H1 (cell line): ENCODE results near the gene HSD17B4. TPM values are rescaled to one million over a fixed set of nuclear protein-coding genes. Genes with fewer than 3 reads are reported as not detected.
A peak's percentile ranks its signal among the peaks of the same experiment; 100 is the strongest.

Experiments
- CTCF ChIA-PET: fragments of 300-600 bp; sonication (Branson Sonifier 250); formaldehyde crosslinking; loops from one replicate; lab custom pipeline; 2021; ENCODE audit not compliant: partially characterized antibody; lab: Charles Lee
- POLR2A ChIA-PET: fragments of 300-600 bp; sonication (Branson Sonifier 250); formaldehyde crosslinking; loops from one replicate; lab custom pipeline; 2021; ENCODE audit warnings: inconsistent platforms; ENCODE audit not compliant: partially characterized antibody; lab: Charles Lee
- DNase-seq, 2 experiments: peaks; one replicate each; pipeline versions ENCODE4 v3.0.0 to v3.0.0-alpha.2; 2010 to 2022; ENCODE audit warnings: low spot score in 2 of 2, low read depth in 1 of 2, mixed read lengths in 1 of 2
- FAIRE-seq: peaks from 2 replicates; lab custom pipeline; 2011; peaks lifted over from hg19 to GRCh38; lab: Jason Lieb, UNC
- H2AFZ ChIP-seq: 2 replicates; pipeline ENCODE4 v1.8.1; 2012; ENCODE audit warnings: low read length, inconsistent platforms
- H2AK5ac ChIP-seq: 2 replicates; pipeline ENCODE4 v1.6.1; 2013; ENCODE audit warnings: low read depth, low read length
- H2BK120ac ChIP-seq: replicated peaks from 2 replicates; pipeline ENCODE3; 2013; ENCODE audit warnings: low read depth, low read length, inconsistent platforms
- H2BK12ac ChIP-seq: 2 replicates; pipeline ENCODE4 v1.6.1; 2013; ENCODE audit warnings: low read depth, low read length
- H2BK15ac ChIP-seq: 2 replicates; pipeline ENCODE4 v1.6.1; 2013; ENCODE audit warnings: low read length
- H2BK20ac ChIP-seq: 2 replicates; pipeline ENCODE4 v1.6.1; 2013; ENCODE audit warnings: low read length
- H2BK5ac ChIP-seq: 2 replicates; pipeline ENCODE4 v1.6.1; 2013; ENCODE audit warnings: low read depth, low read length
- H3K14ac ChIP-seq: 2 replicates; pipeline ENCODE4 v1.6.1; 2013; ENCODE audit warnings: inconsistent platforms; ENCODE audit not compliant: insufficient read length
- H3K18ac ChIP-seq: 2 replicates; pipeline ENCODE4 v1.6.1; 2013; ENCODE audit warnings: low read length; ENCODE audit errors: extremely low read depth
- H3K23ac ChIP-seq: 2 replicates; pipeline ENCODE4 v1.6.1; 2013; ENCODE audit warnings: inconsistent platforms; ENCODE audit not compliant: insufficient read length
- H3K23me2 ChIP-seq: 2 replicates; pipeline ENCODE4 v1.6.1; 2013; ENCODE audit warnings: low read depth, low read length
- H3K27ac ChIP-seq: 2 replicates; pipeline ENCODE4 v1.6.1; 2011; ENCODE audit warnings: low read depth, low read length, inconsistent platforms
- H3K27me3 ChIP-seq, 4 experiments: replicated peaks in 1 of 4; 1 replicate in 1 of 4; 2 replicates in 3 of 4; pipeline versions ENCODE4 v1.6.1 to v1.8.1; 2011 to 2013; ENCODE audit warnings: low read length in 3 of 4, mild to moderate bottlenecking in 3 of 4, inconsistent platforms in 2 of 4, mixed read lengths in 2 of 4, moderate library complexity in 1 of 4; ENCODE audit not compliant: control insufficient read depth in 3 of 4, insufficient read depth in 3 of 4; ENCODE audit errors: extremely low read depth in 1 of 4
- H3K36me3 ChIP-seq, 4 experiments: 2 replicates each; pipeline versions ENCODE4 v1.6.1 to v1.8.1; 2011 to 2013; ENCODE audit warnings: mild to moderate bottlenecking in 4 of 4, low read length in 3 of 4, moderate library complexity in 2 of 4, control low read depth in 1 of 4, inconsistent platforms in 1 of 4; ENCODE audit not compliant: insufficient read depth in 4 of 4, control insufficient read depth in 2 of 4
- H3K4ac ChIP-seq: replicated peaks from 2 replicates; pipeline ENCODE3; 2013; ENCODE audit warnings: low read length, low read depth, mixed read lengths, inconsistent platforms; ENCODE audit not compliant: insufficient read length
- H3K4me1 ChIP-seq, 4 experiments: replicated peaks in 1 of 4; 1 replicate in 1 of 4; 2 replicates in 3 of 4; pipeline versions ENCODE4 v1.6.1 to v1.8.1; 2011 to 2013; ENCODE audit warnings: low read length in 3 of 4, inconsistent platforms in 2 of 4, mixed read lengths in 1 of 4; ENCODE audit not compliant: insufficient read depth in 4 of 4, control insufficient read depth in 3 of 4
- H3K4me2 ChIP-seq, 2 experiments: 2 replicates each; pipeline versions ENCODE4 v1.6.1 to v1.8.1; 2011 to 2013; ENCODE audit warnings: low read depth in 2 of 2, low read length in 2 of 2, control low read depth in 1 of 2, inconsistent platforms in 1 of 2, mild to moderate bottlenecking in 1 of 2; ENCODE audit not compliant: insufficient read depth in 1 of 2
- H3K4me3 ChIP-seq, 4 experiments: fragments of 200-600, 300-600 bp in 1 of 4; sonication (generic), shearing (Covaris generic), sonication (Bioruptor Twin) in 1 of 4; 2 replicates each; pipeline versions ENCODE4 v1.5.1 to v1.8.1; 2011 to 2016; ENCODE audit warnings: low read length in 4 of 4, low read depth in 3 of 4, control low read depth in 2 of 4, inconsistent platforms in 2 of 4, mild to moderate bottlenecking in 2 of 4, mixed read lengths in 1 of 4, moderate library complexity in 1 of 4; ENCODE audit not compliant: insufficient read depth in 2 of 4; ENCODE audit errors: extremely low read depth in 1 of 4
- H3K56ac ChIP-seq: replicated peaks from 2 replicates; pipeline ENCODE3; 2013; ENCODE audit warnings: low read depth, mild to moderate bottlenecking, mixed read lengths, low read length, inconsistent platforms; ENCODE audit not compliant: insufficient read length
- H3K79me1 ChIP-seq: 2 replicates; pipeline ENCODE4 v1.6.1; 2013; ENCODE audit warnings: low read depth, low read length, control low read depth
- H3K79me2 ChIP-seq, 2 experiments: 2 replicates each; pipeline versions ENCODE4 v1.6.1 to v1.8.1; 2012 to 2013; ENCODE audit warnings: low read length in 2 of 2, mild to moderate bottlenecking in 2 of 2, inconsistent platforms in 1 of 2; ENCODE audit not compliant: insufficient read depth in 2 of 2, control insufficient read depth in 1 of 2
- H3K9ac ChIP-seq, 4 experiments: replicated peaks in 1 of 4; 1 replicate in 1 of 4; 2 replicates in 3 of 4; pipeline versions ENCODE4 v1.6.1 to v1.8.1; 2011 to 2013; ENCODE audit warnings: low read depth in 3 of 4, low read length in 3 of 4, control low read depth in 2 of 4, mild to moderate bottlenecking in 2 of 4, moderate library complexity in 2 of 4, inconsistent platforms in 1 of 4; ENCODE audit errors: extremely low read depth in 1 of 4
- H3K9me3 ChIP-seq, 2 experiments: 2 replicates each; pipeline versions ENCODE4 v1.6.1 to v1.8.1; 2012 to 2013; ENCODE audit warnings: mild to moderate bottlenecking in 2 of 2, moderate library complexity in 2 of 2, control low read depth in 1 of 2, inconsistent platforms in 1 of 2, low read depth in 1 of 2, low read length in 1 of 2, mixed read lengths in 1 of 2; ENCODE audit not compliant: insufficient read depth in 2 of 2
- H4K20me1 ChIP-seq, 2 experiments: replicated peaks in 1 of 2; 2 replicates each; pipeline versions ENCODE3 to v1.8.1; 2011 to 2013; ENCODE audit warnings: inconsistent platforms in 2 of 2, low read length in 2 of 2, mild to moderate bottlenecking in 1 of 2; ENCODE audit not compliant: insufficient read depth in 2 of 2, control insufficient read depth in 1 of 2
- H4K5ac ChIP-seq: 2 replicates; pipeline ENCODE4 v1.6.1; 2013; ENCODE audit warnings: low read length, low read depth, mixed read lengths, inconsistent platforms; ENCODE audit not compliant: insufficient read length
- H4K8ac ChIP-seq: 2 replicates; pipeline ENCODE4 v1.8.0; 2013; ENCODE audit warnings: mild to moderate bottlenecking, moderate library complexity, low read length, inconsistent platforms; ENCODE audit not compliant: insufficient read depth; ENCODE audit errors: extremely low read depth
- H4K91ac ChIP-seq: replicated peaks from 2 replicates; pipeline ENCODE3; 2013; ENCODE audit warnings: low read length, mixed read lengths, inconsistent platforms; ENCODE audit not compliant: insufficient read length
- ASH2L ChIP-seq: fragments of 200-600, 300-600 bp; sonication (generic); IDR thresholded peaks from one replicate; pipeline ENCODE4 v1.7.1; 2017; ENCODE audit warnings: low read length
- MAFK ChIP-seq: IDR thresholded peaks from 2 replicates; pipeline ENCODE4 v1.6.1; 2012; ENCODE audit warnings: low read depth, mild to moderate bottlenecking, improper control_type of control experiment, low read length
- NANOG ChIP-seq: IDR thresholded peaks from 2 replicates; pipeline ENCODE4 v1.6.1; 2011; ENCODE audit warnings: low read length, low read depth, mild to moderate bottlenecking, inconsistent platforms; ENCODE audit not compliant: insufficient read depth, poor library complexity, severe bottlenecking
- NRF1 ChIP-seq: IDR thresholded peaks from 2 replicates; pipeline ENCODE4 v1.6.1; 2011; ENCODE audit warnings: mild to moderate bottlenecking, low read depth, low read length, improper control_type of control experiment
- SIN3A ChIP-seq, 2 experiments: IDR thresholded peaks in 1 of 2; conservative IDR thresholded peaks in 1 of 2; 2 replicates each; pipeline ENCODE4 v1.6.1; 2011 to 2012; ENCODE audit warnings: low read length in 2 of 2, improper control_type of control experiment in 1 of 2, low read depth in 1 of 2, mild to moderate bottlenecking in 1 of 2
- SP2 ChIP-seq: IDR thresholded peaks from 2 replicates; pipeline ENCODE4 v1.6.1; 2012; ENCODE audit warnings: mild to moderate bottlenecking, low read length, inconsistent platforms
- SUZ12 ChIP-seq: fragments of 200-600 bp; sonication (generic); IDR thresholded peaks from 2 replicates; pipeline ENCODE4 v1.6.1; 2012; ENCODE audit warnings: mild to moderate bottlenecking, inconsistent platforms, low read length, moderate library complexity, mixed read lengths
- TAF1 ChIP-seq: IDR thresholded peaks from 2 replicates; pipeline ENCODE4 v1.6.1; 2011; ENCODE audit warnings: mild to moderate bottlenecking, low read depth, low read length
- YY1 ChIP-seq: IDR thresholded peaks from 2 replicates; pipeline ENCODE4 v1.6.1; 2011; ENCODE audit warnings: low read depth, mild to moderate bottlenecking, low read length
- WGBS, 2 experiments: shearing (Covaris generic) in 1 of 2; methylation state at CpG; one replicate each; pipeline versions ENCODE4 v1.1.6 to v1.1.7; 2013 to 2015; ENCODE audit warnings: low lambda C conversion rate in 2 of 2, mixed read lengths in 2 of 2, inconsistent platforms in 1 of 2, low coverage in 1 of 2, missing lambda C conversion rate in 1 of 2; ENCODE audit not compliant: insufficient replicate concordance in 2 of 2, insufficient coverage in 1 of 2, insufficient read length in 1 of 2; ENCODE audit errors: extremely low coverage in 1 of 2, missing lambda C conversion rate in 1 of 2; 5-methylcytosine and 5-hydroxymethylcytosine counted together
- polyA plus RNA-seq, 7 experiments: library from polyadenylated mRNA; depleted of rRNA in 3 of 7; stranded (reverse) in 5 of 7; unstranded in 2 of 7; fragments of >200 nt in 5 of 7; fragments of 200-250 nt in 2 of 7; gene quantifications; 1 replicate in 5 of 7; 2 replicates in 1 of 7; 4 replicates in 1 of 7; pipeline versions ENCODE4 v1.2.1 to v1.2.3, GENCODE V29; 2011 to 2013; ENCODE audit warnings: missing spikeins in 2 of 7, mixed read lengths in 2 of 7
- total RNA-seq: library from RNA; stranded (reverse); fragmentation: NEBNext Ultra II Directional; extraction: Animal tissue kit (Norgen Biotek cat#: 25700); gene quantifications from 2 replicates; pipeline ENCODE4 v1.2.1, GENCODE V29; 2021

Gene HSD17B4
- total and polyA plus RNA-seq, 2 of the 8 experiments (the other 6 are each of a cell fraction or from before 2014, with no cell fraction given) = 305 to 369 TPM

GRCh38 chr5:119529811-119530210 is 77.5 kb downstream of the HSD17B4 start:
- no peak overlapping the region for H3K4ac ChIP-seq
- 84% methylated on average over 2 of the region's 2 CpGs; no CpG with 5 or more reads in 1 of the 2 experiments for WGBS, 2 experiments

More at GRCh38 chr5:119529811-119530210, 77.5 kb downstream of the HSD17B4 start:
- Histone ChIP-seq H3K23me2 (no peaks in the 10 kb centered on the region; the same call in 1 of the 2 replicates), H3K18ac (no peak overlapping the region), H2BK5ac (no peak overlapping the region), H3K9me3 (no peaks in the 10 kb centered on the region), H3K27ac (no peak overlapping the region), H3K14ac (no peak overlapping the region), H4K91ac (no peak overlapping the region), H2AK5ac (no peak overlapping the region), H4K20me1 (no peaks in the 10 kb centered on the region), H4K8ac (no peak overlapping the region), H3K36me3 (peaks cover 0 to 44% (median 6%) of the 10 kb centered on the region in 4 experiments; a peak in 4 of 8 replicates), H3K79me1 (no peaks in the 10 kb centered on the region), H3K79me2 (no peaks in the 10 kb centered on the region), H4K5ac (no peak overlapping the region), H2BK12ac (no peak overlapping the region), H2BK120ac (no peak overlapping the region), H3K56ac (no peak overlapping the region), H2AFZ (no peak overlapping the region), H3K23ac (no peak overlapping the region), H3K4me2 (peak overlapping the region in 1 of 2 experiments; percentile 20; a peak in 1 of 4 replicates), H3K9ac (no peak overlapping the region), H3K4me1 (no peaks in the 10 kb centered on the region), H3K27me3 (no peaks in the 10 kb centered on the region), H2BK15ac (no peak overlapping the region), H2BK20ac (no peak overlapping the region), H3K4me3 (peak overlapping the region in 1 of 4 experiments; percentile 12; a peak in 1 of 8 replicates)
- ChIA-PET POLR2A (no interaction called here), CTCF (no interaction called here)
- FAIRE-seq (no peak), DNase-seq (no peak)
- no peak for TF ChIP-seq SP2
- no peak for TF ChIP-seq TAF1
- no peak for TF ChIP-seq SIN3A (conservative IDR thresholded peaks at IDR 0.05 in 1 of 2, IDR thresholded peaks at IDR 0.05 in 1 of 2; ENCODE audit: low read depth in 1 of 2, low read length in 2 of 2)
- TF ChIP-seq YY1 = no peak
- TF ChIP-seq MAFK = no peak
- TF ChIP-seq NANOG = no peak
- TF ChIP-seq NRF1 = no peak
- no peak for TF ChIP-seq SUZ12
- no peak for TF ChIP-seq ASH2L
